Neural cell (in vitro differentiated cells): ENCODE results near the gene STX1A. TPM values are rescaled to one million over a fixed set of nuclear protein-coding genes. Genes with fewer than 3 reads are reported as not detected.

Experiments used
- H2AFZ ChIP-seq: fragments of 200-600, 300-800 bp; sonication (generic), shearing (Covaris generic); 2 replicates; pipeline ENCODE4 v1.6.0; 2014; ENCODE audit warnings: low read depth, mild to moderate bottlenecking, antibody characterized with exemption, low read length, moderate library complexity
- H3F3A ChIP-seq: fragments of 200-600 bp; shearing (Covaris generic); 2 replicates; pipeline ENCODE4 v1.6.1; 2016; ENCODE audit warnings: mild to moderate bottlenecking, moderate library complexity, mixed read lengths, antibody characterized with exemption, low read length; ENCODE audit not compliant: insufficient read depth, poor library complexity, severe bottlenecking
- H3K27ac ChIP-seq: fragments of 200-600, 300-800 bp; sonication (generic), shearing (Covaris generic); 2 replicates; pipeline ENCODE4 v1.5.1; 2014; ENCODE audit warnings: mild to moderate bottlenecking, low read length, moderate library complexity
- H3K27me3 ChIP-seq: fragments of 300-800, 200-600 bp; sonication (generic), shearing (Covaris generic); 2 replicates; pipeline ENCODE4 v1.6.0; 2014; ENCODE audit warnings: mild to moderate bottlenecking, low read depth, low read length, moderate library complexity; ENCODE audit not compliant: insufficient read depth
- H3K36me3 ChIP-seq: fragments of 300-800, 200-600 bp; sonication (generic), shearing (Covaris generic); 2 replicates; pipeline ENCODE4 v1.5.1; 2014; ENCODE audit warnings: mild to moderate bottlenecking, antibody characterized with exemption, low read length, moderate library complexity; ENCODE audit not compliant: insufficient read depth
- H3K4me2 ChIP-seq: fragments of 300-800, 200-600 bp; sonication (generic), shearing (Covaris generic); 2 replicates; pipeline ENCODE4 v1.6.0; 2014; ENCODE audit warnings: mild to moderate bottlenecking, low read length
- H3K4me3 ChIP-seq: fragments of 300-800, 200-600 bp; sonication (generic), shearing (Covaris generic); 2 replicates; pipeline ENCODE4 v1.5.1; 2014; ENCODE audit warnings: mild to moderate bottlenecking, low read length, moderate library complexity
- H3K79me2 ChIP-seq: fragments of 200-600 bp; shearing (Covaris generic); replicated peaks from 2 replicates; pipeline ENCODE4 v1.6.0; 2014; ENCODE audit warnings: mild to moderate bottlenecking, low read length, moderate library complexity; ENCODE audit not compliant: insufficient read depth
- H3K9ac ChIP-seq: fragments of 300-800, 200-600 bp; sonication (generic), shearing (Covaris generic); 2 replicates; pipeline ENCODE4 v1.6.1; 2016; ENCODE audit warnings: mild to moderate bottlenecking, low read length, mixed read lengths
- H3K9me2 ChIP-seq: fragments of 200-600 bp; shearing (Covaris generic); 2 replicates; pipeline ENCODE4 v1.6.1; 2016; ENCODE audit warnings: mild to moderate bottlenecking, low read length, mixed read lengths; ENCODE audit not compliant: insufficient read depth
- H3K9me3 ChIP-seq: fragments of 200-600, 300-800 bp; sonication (generic), shearing (Covaris generic); 2 replicates; pipeline ENCODE4 v1.6.1; 2016; ENCODE audit warnings: mild to moderate bottlenecking, mixed run types, low read length, moderate library complexity, mixed read lengths
- H4K20me1 ChIP-seq: fragments of 200-600 bp; shearing (Covaris generic); 2 replicates; pipeline ENCODE4 v1.6.1; 2016; ENCODE audit warnings: mild to moderate bottlenecking, mixed run types; ENCODE audit not compliant: insufficient read depth
- EP300 ChIP-seq: fragments of 450-650 bp; conservative IDR thresholded peaks from 2 replicates; pipeline ENCODE4 v1.6.1; 2014; ENCODE audit warnings: antibody characterized with exemption, mild to moderate bottlenecking, moderate library complexity; ENCODE audit not compliant: poor library complexity, severe bottlenecking
- EZH2 ChIP-seq: fragments of 200-600, 300-800 bp; shearing (Covaris generic), sonication (generic); IDR thresholded peaks from 2 replicates; pipeline ENCODE4 v1.6.1; 2014; ENCODE audit warnings: antibody characterized with exemption, low read length, borderline replicate concordance, mild to moderate bottlenecking; ENCODE audit not compliant: insufficient read depth, poor library complexity, severe bottlenecking
- MXI1 ChIP-seq: fragments of 450-650 bp; conservative IDR thresholded peaks from 2 replicates; pipeline ENCODE4 v1.6.1; 2014; ENCODE audit warnings: antibody characterized with exemption, mild to moderate bottlenecking; ENCODE audit not compliant: poor library complexity, severe bottlenecking
- POLR2AphosphoS5 ChIP-seq: IDR thresholded peaks from 2 replicates; pipeline ENCODE4 v1.6.1; 2012
- RAD21 ChIP-seq: fragments of 450-650 bp; conservative IDR thresholded peaks from 2 replicates; pipeline ENCODE4 v1.6.1; 2014; ENCODE audit warnings: antibody characterized with exemption, mild to moderate bottlenecking, moderate library complexity
- SMC3 ChIP-seq: fragments of 450-650 bp; conservative IDR thresholded peaks from 2 replicates; pipeline ENCODE4 v1.6.1; 2014; ENCODE audit warnings: antibody characterized with exemption, mild to moderate bottlenecking, moderate library complexity; ENCODE audit not compliant: poor library complexity
- TAF1 ChIP-seq: IDR thresholded peaks from 2 replicates; pipeline ENCODE4 v1.6.1; 2012; ENCODE audit warnings: low read depth
- polyA plus RNA-seq: library from polyadenylated mRNA; depleted of rRNA; stranded (reverse); fragments of >200 nt; gene quantifications from 2 replicates; pipeline ENCODE4 v1.2.3, GENCODE V29; 2014
- TF ChIP-seq, protein P1 (sequence below): fragments of 450-650 bp; IDR thresholded peaks from 2 replicates; pipeline ENCODE4 v1.5.1; 2014; ENCODE audit warnings: antibody characterized with exemption, mild to moderate bottlenecking, moderate library complexity; ENCODE audit not compliant: poor library complexity, severe bottlenecking
- TF ChIP-seq, protein P2 (sequence below): IDR thresholded peaks from 2 replicates; pipeline ENCODE4 v1.6.1; 2012; ENCODE audit warnings: borderline replicate concordance

Gene STX1A
- polyA plus RNA-seq, 1 donor from 2014 or later = 123 TPM

DNA sequence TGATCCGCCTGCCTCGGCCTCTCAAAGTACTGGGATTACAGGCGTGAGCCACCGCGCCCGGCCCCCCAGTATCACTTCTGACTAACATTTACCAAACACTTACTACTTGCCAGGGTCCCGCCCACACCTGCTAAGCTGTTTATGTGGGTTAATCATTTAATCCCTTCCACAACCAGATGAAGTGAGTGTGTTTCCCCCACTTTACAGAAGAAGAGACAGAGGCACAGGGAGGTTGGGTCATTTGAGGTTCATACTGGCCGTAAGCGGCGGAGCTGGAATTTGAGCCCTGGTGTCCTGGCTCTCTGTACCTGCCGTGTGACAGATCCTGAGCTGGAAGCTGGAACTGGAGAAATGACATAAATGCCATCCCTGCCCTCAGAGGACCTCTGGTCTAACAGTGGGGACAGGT lies 66.9 kb downstream of the STX1A start:
- H3K4me2 ChIP-seq = no peak overlapping the region
- H3K4me3 ChIP-seq = no peak overlapping the region
- H3K9me2 ChIP-seq = no peaks in the 10 kb centered on the region
- no peak overlapping the region for H3K27ac ChIP-seq
- H3K9me3 ChIP-seq = no peaks in the 10 kb centered on the region
- TF ChIP-seq SMC3 (no peak), RAD21 (no peak)
- TF ChIP-seq, protein P1, sequence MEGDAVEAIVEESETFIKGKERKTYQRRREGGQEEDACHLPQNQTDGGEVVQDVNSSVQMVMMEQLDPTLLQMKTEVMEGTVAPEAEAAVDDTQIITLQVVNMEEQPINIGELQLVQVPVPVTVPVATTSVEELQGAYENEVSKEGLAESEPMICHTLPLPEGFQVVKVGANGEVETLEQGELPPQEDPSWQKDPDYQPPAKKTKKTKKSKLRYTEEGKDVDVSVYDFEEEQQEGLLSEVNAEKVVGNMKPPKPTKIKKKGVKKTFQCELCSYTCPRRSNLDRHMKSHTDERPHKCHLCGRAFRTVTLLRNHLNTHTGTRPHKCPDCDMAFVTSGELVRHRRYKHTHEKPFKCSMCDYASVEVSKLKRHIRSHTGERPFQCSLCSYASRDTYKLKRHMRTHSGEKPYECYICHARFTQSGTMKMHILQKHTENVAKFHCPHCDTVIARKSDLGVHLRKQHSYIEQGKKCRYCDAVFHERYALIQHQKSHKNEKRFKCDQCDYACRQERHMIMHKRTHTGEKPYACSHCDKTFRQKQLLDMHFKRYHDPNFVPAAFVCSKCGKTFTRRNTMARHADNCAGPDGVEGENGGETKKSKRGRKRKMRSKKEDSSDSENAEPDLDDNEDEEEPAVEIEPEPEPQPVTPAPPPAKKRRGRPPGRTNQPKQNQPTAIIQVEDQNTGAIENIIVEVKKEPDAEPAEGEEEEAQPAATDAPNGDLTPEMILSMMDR = no peak
- peaks cover 25% of the 10 kb centered on the region for H3K27me3 ChIP-seq
- H2AFZ ChIP-seq = no peak overlapping the region
- no peak overlapping the region for H3K9ac ChIP-seq
- no peaks in the 10 kb centered on the region for H3K36me3 ChIP-seq
- no peaks in the 10 kb centered on the region for H4K20me1 ChIP-seq
- H3K79me2 ChIP-seq = no peaks in the 10 kb centered on the region
- no peaks in the 10 kb centered on the region for H3F3A ChIP-seq

DNA sequence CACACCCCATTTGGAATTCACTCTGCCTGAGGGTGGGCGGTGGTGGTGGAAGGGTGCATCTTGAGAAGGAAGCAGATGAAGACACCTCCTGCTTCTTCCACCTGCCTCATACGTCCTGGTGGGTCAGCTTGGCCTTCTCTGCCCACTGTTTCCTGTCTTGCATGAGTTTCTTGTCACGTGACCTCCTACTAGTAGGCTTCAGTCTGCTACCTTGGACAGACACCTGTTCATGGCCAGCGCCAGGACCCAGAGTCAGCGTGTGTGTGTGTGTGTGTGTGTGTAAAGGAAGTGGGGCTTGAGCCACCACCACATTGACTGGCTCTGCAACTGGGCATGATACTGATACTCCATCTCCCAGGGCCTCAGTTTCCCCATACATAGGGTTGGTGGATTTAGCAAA lies 68.9 kb downstream of the STX1A start:
- H3K4me3 ChIP-seq = no peak overlapping the region
- no peak overlapping the region for H3K4me2 ChIP-seq
- no peaks in the 10 kb centered on the region for H3K79me2 ChIP-seq
- H2AFZ ChIP-seq = no peak overlapping the region
- H3K9me3 ChIP-seq = no peaks in the 10 kb centered on the region
- H3K27me3 ChIP-seq = peaks cover 44% of the 10 kb centered on the region
- H3K27ac ChIP-seq = no peak overlapping the region
- H3F3A ChIP-seq = no peaks in the 10 kb centered on the region
- no peaks in the 10 kb centered on the region for H3K36me3 ChIP-seq
- no peaks in the 10 kb centered on the region for H4K20me1 ChIP-seq
- H3K9me2 ChIP-seq = no peaks in the 10 kb centered on the region
- no peak for TF ChIP-seq EP300
- TF ChIP-seq, protein P1 = no peak
- TF ChIP-seq EZH2 = no peak
- no peak for TF ChIP-seq SMC3
- TF ChIP-seq MXI1 = no peak
- no peak for TF ChIP-seq POLR2AphosphoS5
- TF ChIP-seq, protein P2, sequence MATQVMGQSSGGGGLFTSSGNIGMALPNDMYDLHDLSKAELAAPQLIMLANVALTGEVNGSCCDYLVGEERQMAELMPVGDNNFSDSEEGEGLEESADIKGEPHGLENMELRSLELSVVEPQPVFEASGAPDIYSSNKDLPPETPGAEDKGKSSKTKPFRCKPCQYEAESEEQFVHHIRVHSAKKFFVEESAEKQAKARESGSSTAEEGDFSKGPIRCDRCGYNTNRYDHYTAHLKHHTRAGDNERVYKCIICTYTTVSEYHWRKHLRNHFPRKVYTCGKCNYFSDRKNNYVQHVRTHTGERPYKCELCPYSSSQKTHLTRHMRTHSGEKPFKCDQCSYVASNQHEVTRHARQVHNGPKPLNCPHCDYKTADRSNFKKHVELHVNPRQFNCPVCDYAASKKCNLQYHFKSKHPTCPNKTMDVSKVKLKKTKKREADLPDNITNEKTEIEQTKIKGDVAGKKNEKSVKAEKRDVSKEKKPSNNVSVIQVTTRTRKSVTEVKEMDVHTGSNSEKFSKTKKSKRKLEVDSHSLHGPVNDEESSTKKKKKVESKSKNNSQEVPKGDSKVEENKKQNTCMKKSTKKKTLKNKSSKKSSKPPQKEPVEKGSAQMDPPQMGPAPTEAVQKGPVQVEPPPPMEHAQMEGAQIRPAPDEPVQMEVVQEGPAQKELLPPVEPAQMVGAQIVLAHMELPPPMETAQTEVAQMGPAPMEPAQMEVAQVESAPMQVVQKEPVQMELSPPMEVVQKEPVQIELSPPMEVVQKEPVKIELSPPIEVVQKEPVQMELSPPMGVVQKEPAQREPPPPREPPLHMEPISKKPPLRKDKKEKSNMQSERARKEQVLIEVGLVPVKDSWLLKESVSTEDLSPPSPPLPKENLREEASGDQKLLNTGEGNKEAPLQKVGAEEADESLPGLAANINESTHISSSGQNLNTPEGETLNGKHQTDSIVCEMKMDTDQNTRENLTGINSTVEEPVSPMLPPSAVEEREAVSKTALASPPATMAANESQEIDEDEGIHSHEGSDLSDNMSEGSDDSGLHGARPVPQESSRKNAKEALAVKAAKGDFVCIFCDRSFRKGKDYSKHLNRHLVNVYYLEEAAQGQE = no peak
- no peak for TF ChIP-seq RAD21
- TF ChIP-seq TAF1 = no peak
- H3K9ac ChIP-seq = no peak overlapping the region
